ENCODE measurements around the gene SUGCT. TPM values are rescaled to one million over a fixed set of nuclear protein-coding genes. Genes with fewer than 3 reads are reported as not detected.

The SUGCT gene
- polyA plus RNA-seq, 1 experiment: 12.5 TPM

DNA sequence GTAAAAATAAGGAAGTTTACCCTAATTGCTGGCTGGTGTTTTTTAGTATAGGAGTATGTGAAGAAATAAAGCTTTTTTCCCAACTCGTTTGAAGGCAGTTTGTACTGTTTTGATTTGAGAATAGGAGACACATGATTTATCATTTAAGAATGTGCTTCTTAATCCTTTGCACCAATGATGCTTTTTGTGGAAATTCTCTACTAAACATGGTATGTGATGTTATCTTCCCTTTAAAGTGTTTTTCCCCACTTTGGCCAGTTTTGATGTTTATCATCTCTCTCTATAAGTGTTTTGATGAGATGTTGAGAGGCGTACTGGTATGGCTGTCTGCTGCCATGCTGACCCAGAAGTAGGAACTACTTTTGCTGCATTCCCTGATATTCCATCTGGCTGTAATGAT is 85.1 kb downstream of the SUGCT start:
- TF ChIP-seq, protein P1, sequence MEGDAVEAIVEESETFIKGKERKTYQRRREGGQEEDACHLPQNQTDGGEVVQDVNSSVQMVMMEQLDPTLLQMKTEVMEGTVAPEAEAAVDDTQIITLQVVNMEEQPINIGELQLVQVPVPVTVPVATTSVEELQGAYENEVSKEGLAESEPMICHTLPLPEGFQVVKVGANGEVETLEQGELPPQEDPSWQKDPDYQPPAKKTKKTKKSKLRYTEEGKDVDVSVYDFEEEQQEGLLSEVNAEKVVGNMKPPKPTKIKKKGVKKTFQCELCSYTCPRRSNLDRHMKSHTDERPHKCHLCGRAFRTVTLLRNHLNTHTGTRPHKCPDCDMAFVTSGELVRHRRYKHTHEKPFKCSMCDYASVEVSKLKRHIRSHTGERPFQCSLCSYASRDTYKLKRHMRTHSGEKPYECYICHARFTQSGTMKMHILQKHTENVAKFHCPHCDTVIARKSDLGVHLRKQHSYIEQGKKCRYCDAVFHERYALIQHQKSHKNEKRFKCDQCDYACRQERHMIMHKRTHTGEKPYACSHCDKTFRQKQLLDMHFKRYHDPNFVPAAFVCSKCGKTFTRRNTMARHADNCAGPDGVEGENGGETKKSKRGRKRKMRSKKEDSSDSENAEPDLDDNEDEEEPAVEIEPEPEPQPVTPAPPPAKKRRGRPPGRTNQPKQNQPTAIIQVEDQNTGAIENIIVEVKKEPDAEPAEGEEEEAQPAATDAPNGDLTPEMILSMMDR (IDR thresholded peaks at IDR 0.05; ENCODE audit: low read depth, low read length): no peak

DNA sequence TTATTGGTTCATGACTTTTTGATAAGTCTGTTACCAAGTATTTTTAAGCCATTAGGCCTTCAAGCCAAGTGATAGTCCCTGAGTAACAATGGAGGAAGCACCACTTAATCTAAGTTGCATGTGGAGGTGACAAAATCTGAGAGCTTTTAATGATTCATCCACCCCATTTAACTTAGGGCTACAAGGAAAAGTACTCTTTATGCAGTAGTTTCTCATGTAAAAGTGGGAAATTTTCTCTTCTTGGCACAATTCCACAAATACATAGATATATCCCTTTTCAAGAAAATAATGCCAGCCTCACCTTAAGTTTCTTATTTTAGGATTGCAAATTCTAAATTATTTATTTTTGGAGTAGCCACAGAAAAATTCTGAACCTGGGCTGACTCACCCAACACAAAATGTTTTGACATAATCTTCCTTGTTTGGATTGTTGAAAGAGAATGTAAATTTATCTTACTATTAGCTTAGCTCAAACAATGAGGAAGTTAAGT is 85.7 kb downstream of the SUGCT start:
- ChIA-PET CTCF (interaction anchor here (3.3 kb wide), 1 partner anchor 12 kb away, joined by 18 read pairs; no protein-coding TSS in a partner anchor), POLR2A (interaction anchor here (0.6 to 1.0 kb wide), 2 partner anchors 16 to 969 kb away, joined by 3 to 4 read pairs; no protein-coding TSS in a partner anchor)
- TF ChIP-seq, protein P1 (IDR thresholded peaks at IDR 0.05; ENCODE audit: low read depth, low read length): no peak
- no peaks in the 10 kb centered on the region for H3K9me3 ChIP-seq (ENCODE audit: control insufficient read depth, insufficient read depth, low read length)
- peak overlapping the region; percentile 22 for H3K27ac ChIP-seq (ENCODE audit: low read depth, low read length)
- H3K27me3 ChIP-seq (ENCODE audit: control insufficient read depth, insufficient read depth, low read length): no peaks in the 10 kb centered on the region
- H3K4me3 ChIP-seq (ENCODE audit: low read depth, low read length): no peak overlapping the region
- DNase-seq (ENCODE audit: low read depth, low spot score): no peak

More for the DNA sequence above, 85.1 kb downstream of the SUGCT start:
- Histone ChIP-seq H3K27ac (ENCODE audit: low read depth, low read length) (peak overlapping the region; percentile 22), H3K4me3 (ENCODE audit: low read depth, low read length) (no peak overlapping the region), H3K27me3 (ENCODE audit: control insufficient read depth, insufficient read depth, low read length) (no peaks in the 10 kb centered on the region), H3K9me3 (ENCODE audit: control insufficient read depth, insufficient read depth, low read length) (no peaks in the 10 kb centered on the region)
- ChIA-PET CTCF (interaction anchor here (3.3 kb wide), 1 partner anchor 12 kb away, joined by 18 read pairs; no protein-coding TSS in a partner anchor), POLR2A (interaction anchor here (0.6 to 1.0 kb wide), 2 partner anchors 368 to 969 kb away, joined by 3 to 4 read pairs; no protein-coding TSS in a partner anchor)
- no peak for DNase-seq (ENCODE audit: low read depth, low spot score)

DNA sequence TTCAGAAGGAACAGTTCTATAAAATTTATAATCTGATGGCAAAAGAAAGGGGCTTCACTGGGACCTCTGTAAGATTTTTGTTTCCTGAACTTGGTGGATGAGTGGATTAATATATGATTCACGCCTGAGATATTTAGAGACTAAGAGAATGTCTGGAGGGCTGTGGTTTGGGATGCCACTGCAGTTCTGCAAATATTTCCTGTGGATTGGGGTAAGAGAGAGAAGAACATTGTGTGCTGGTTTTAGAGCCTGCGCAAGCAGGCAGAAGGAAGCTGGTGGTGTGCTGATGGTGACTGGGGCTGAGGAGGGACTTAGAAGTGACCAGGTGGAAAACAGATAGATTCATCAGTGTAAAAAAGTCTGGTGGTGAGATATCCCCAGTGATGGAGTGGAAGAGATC is 87.0 kb downstream of the SUGCT start:
- H3K27me3 ChIP-seq (ENCODE audit: control insufficient read depth, insufficient read depth, low read length): no peaks in the 10 kb centered on the region
- DNase-seq (ENCODE audit: low read depth, low spot score): peak; percentile 70

DNA sequence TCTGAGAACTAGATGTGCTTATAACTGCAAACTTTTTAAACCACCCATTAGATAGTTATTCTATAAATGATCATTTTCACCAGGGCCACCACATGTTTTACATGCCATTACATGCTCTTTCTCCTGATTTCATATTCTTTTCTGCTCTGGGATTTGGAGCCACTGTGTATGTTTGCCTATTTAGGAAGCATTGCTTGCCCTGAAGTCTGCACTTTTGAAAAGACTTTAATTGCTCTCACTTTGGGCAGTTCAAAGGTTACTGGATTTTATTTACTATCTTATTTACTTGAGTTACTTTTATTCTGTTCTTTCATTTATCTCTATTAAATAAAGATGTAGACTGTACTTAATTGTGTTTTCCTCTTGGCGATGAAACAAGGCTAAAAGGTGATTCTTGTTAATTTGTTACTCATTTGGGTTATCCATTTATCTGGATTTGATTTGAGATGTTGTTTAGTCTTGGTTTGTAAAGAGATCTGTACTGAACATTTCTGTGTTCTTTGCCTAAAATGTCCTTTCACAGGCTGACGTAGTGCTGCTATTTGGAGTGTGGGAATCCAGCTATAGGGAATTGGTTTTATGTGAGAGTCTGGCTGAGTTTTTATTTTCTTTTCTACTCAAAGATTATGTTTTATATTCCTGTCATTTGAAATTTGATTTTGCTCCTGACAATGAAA is 88.8 kb downstream of the SUGCT start:
- TF ChIP-seq, protein P1 (IDR thresholded peaks at IDR 0.05; ENCODE audit: low read depth, low read length): no peak
- CTCF ChIA-PET: interaction anchor here (0.7 to 1.0 kb wide), 2 partner anchors 9 to 25 kb away, joined by 5 to 6 read pairs; no protein-coding TSS in a partner anchor
- H3K27ac ChIP-seq (ENCODE audit: low read depth, low read length): no peak overlapping the region
- DNase-seq (ENCODE audit: low read depth, low spot score): no peak
- no peak overlapping the region for H3K4me3 ChIP-seq (ENCODE audit: low read depth, low read length)
- H3K9me3 ChIP-seq (ENCODE audit: control insufficient read depth, insufficient read depth, low read length): no peaks in the 10 kb centered on the region
- no peaks in the 10 kb centered on the region for H3K27me3 ChIP-seq (ENCODE audit: control insufficient read depth, insufficient read depth, low read length)
- POLR2A ChIA-PET: no interaction called here

More for the DNA sequence above, 87.0 kb downstream of the SUGCT start:
- H3K27ac ChIP-seq (ENCODE audit: low read depth, low read length): peak overlapping the region; percentile 83
- TF ChIP-seq, protein P1 (IDR thresholded peaks at IDR 0.05; ENCODE audit: low read depth, low read length): no peak
- ChIA-PET CTCF (interaction anchor here (0.7 to 3.3 kb wide), 4 partner anchors 9 to 542 kb away, joined by 3 to 18 read pairs (median 4); no protein-coding TSS in a partner anchor), POLR2A (interaction anchor here (0.6 kb wide), 1 partner anchor 87 kb away, joined by 3 read pairs; the partner anchor contains the start of genes MPLKIP and SUGCT)
- no peaks in the 10 kb centered on the region for H3K9me3 ChIP-seq (ENCODE audit: control insufficient read depth, insufficient read depth, low read length)
- no peak overlapping the region for H3K4me3 ChIP-seq (ENCODE audit: low read depth, low read length)

DNA sequence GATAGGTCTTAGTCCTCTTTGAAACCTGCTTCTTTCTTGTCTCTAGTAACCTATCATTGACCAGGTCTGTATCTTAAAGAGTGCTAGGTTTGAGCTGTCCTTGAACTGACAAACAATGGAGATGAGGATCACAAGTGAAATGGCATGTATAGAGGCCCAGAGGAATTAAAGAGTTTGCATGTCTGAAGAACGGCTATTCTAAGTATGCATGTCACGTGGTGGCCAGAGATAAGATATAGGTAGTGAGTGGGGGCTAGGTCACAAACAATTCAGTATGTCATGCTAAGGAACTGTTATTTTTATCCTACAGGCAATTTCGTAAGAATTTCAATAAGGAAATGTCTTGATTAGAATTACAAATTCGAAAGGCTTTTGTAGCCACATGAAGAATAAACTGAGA is 95.3 kb downstream of the SUGCT start:
- no peak overlapping the region for H3K4me3 ChIP-seq (ENCODE audit: low read depth, low read length)
- POLR2A ChIA-PET: interaction anchor here (0.7 kb wide), 1 partner anchor 353 kb away, joined by 3 read pairs; no protein-coding TSS in a partner anchor
- no peaks in the 10 kb centered on the region for H3K27me3 ChIP-seq (ENCODE audit: control insufficient read depth, insufficient read depth, low read length)
- H3K9me3 ChIP-seq (ENCODE audit: control insufficient read depth, insufficient read depth, low read length): no peaks in the 10 kb centered on the region
- CTCF ChIA-PET: interaction anchor here (1.1 to 5.4 kb wide), 3 partner anchors 8 to 533 kb away, joined by 5 to 67 read pairs (median 59); no protein-coding TSS in a partner anchor
- TF ChIP-seq, protein P1 (IDR thresholded peaks at IDR 0.05; ENCODE audit: low read depth, low read length): no peak
- no peak overlapping the region for H3K27ac ChIP-seq (ENCODE audit: low read depth, low read length)
- no peak for DNase-seq (ENCODE audit: low read depth, low spot score)

All from AG04450 (cell line).